ENCODE measurements around the gene FITM2. TPM values are rescaled to one million over a fixed set of nuclear protein-coding genes. Genes with fewer than 3 reads are reported as not detected.

The FITM2 gene
- total RNA-seq, 1 experiment from 2014 or later = 7.6 TPM

GRCh38 chr20:44268802-44269201, 42.2 kb downstream of the FITM2 start:
- Histone ChIP-seq H3K9me3 (no peaks in the 10 kb centered on the region), H3K36me3 (no peaks in the 10 kb centered on the region)

GRCh38 chr20:44264287-44264686, 46.7 kb downstream of the FITM2 start:
- H3K9me3 ChIP-seq = no peaks in the 10 kb centered on the region
- H3K4me3 ChIP-seq = no peak overlapping the region
- H3K36me3 ChIP-seq = no peaks in the 10 kb centered on the region
- no peaks in the 10 kb centered on the region for H3K27me3 ChIP-seq
- no peak for DNase-seq

More at GRCh38 chr20:44268802-44269201, 42.2 kb downstream of the FITM2 start:
- Histone ChIP-seq H3K4me3 (no peak overlapping the region), H3K27me3 (no peaks in the 10 kb centered on the region)
- DNase-seq = no peak

GRCh38 chr20:44258226-44258890, 52.6 kb downstream of the FITM2 start:
- Histone ChIP-seq H3K9me3 (no peaks in the 10 kb centered on the region), H3K4me3 (no peak overlapping the region), H3K27me3 (no peaks in the 10 kb centered on the region), H3K36me3 (no peaks in the 10 kb centered on the region)
- no peak for DNase-seq

- DNase-seq = no peak
- no peaks in the 10 kb centered on the region for H3K27me3 ChIP-seq
- no peak overlapping the region for H3K4me3 ChIP-seq
- H3K36me3 ChIP-seq = no peaks in the 10 kb centered on the region
- H3K9me3 ChIP-seq = no peaks in the 10 kb centered on the region
Observed at GRCh38 chr20:44256961-44257360, 54.0 kb downstream of the FITM2 start.

GRCh38 chr20:44255942-44256341, 55.1 kb downstream of the FITM2 start:
- no peaks in the 10 kb centered on the region for H3K9me3 ChIP-seq
- H3K27me3 ChIP-seq = no peaks in the 10 kb centered on the region

GRCh38 chr20:44254073-44254472, 56.9 kb downstream of the FITM2 start:
- no peak overlapping the region for H3K4me3 ChIP-seq
- H3K9me3 ChIP-seq = no peaks in the 10 kb centered on the region
- DNase-seq = no peak
- no peaks in the 10 kb centered on the region for H3K36me3 ChIP-seq
- no peaks in the 10 kb centered on the region for H3K27me3 ChIP-seq

More at GRCh38 chr20:44255942-44256341, 55.1 kb downstream of the FITM2 start:
- Histone ChIP-seq H3K36me3 (no peaks in the 10 kb centered on the region), H3K4me3 (no peak overlapping the region)
- DNase-seq = no peak

GRCh38 chr20:44253528-44253927, 57.5 kb downstream of the FITM2 start:
- H3K9me3 ChIP-seq = no peaks in the 10 kb centered on the region
- no peaks in the 10 kb centered on the region for H3K27me3 ChIP-seq
- no peak for DNase-seq
- no peaks in the 10 kb centered on the region for H3K36me3 ChIP-seq
- no peak overlapping the region for H3K4me3 ChIP-seq

Other genes with a start within 250 kb of the FITM2 start
- 6.5 and 9.9 TPM in 2 replicates for gene JPH2, start 124.0 kb downstream of the FITM2 start, total RNA-seq (2014; rRNA removed; shearing (Covaris generic); ENCODE audit: low replicate concordance)
- 67.5 and 81.1 TPM in 2 replicates for gene OSER1, start 100.4 kb downstream of the FITM2 start, total RNA-seq (2014; rRNA removed; shearing (Covaris generic); ENCODE audit: low replicate concordance)
- not detected in 2 replicates for gene GDAP1L1, start 63.9 kb downstream of the FITM2 start, total RNA-seq (2014; rRNA removed; shearing (Covaris generic); ENCODE audit: low replicate concordance)
- not detected in 2 replicates for gene R3HDML, start 25.8 kb upstream of the FITM2 start, total RNA-seq (2014; rRNA removed; shearing (Covaris generic); ENCODE audit: low replicate concordance)
- not detected in 2 replicates for gene HNF4A, start 44.5 kb upstream of the FITM2 start, total RNA-seq (2014; rRNA removed; shearing (Covaris generic); ENCODE audit: low replicate concordance)
- gene TTPAL, start 164.7 kb upstream of the FITM2 start, total RNA-seq (2014; rRNA removed; shearing (Covaris generic); ENCODE audit: low replicate concordance) = 5.8 and 12.9 TPM in 2 replicates
- 54.8 and 78.9 TPM in 2 replicates for gene SERINC3, start 210.9 kb upstream of the FITM2 start, total RNA-seq (2014; rRNA removed; shearing (Covaris generic); ENCODE audit: low replicate concordance)

Measured in MG63 (cell line).